Measurements from ENCODE around the gene MICAL3.

- TF ChIP-seq, protein P1, sequence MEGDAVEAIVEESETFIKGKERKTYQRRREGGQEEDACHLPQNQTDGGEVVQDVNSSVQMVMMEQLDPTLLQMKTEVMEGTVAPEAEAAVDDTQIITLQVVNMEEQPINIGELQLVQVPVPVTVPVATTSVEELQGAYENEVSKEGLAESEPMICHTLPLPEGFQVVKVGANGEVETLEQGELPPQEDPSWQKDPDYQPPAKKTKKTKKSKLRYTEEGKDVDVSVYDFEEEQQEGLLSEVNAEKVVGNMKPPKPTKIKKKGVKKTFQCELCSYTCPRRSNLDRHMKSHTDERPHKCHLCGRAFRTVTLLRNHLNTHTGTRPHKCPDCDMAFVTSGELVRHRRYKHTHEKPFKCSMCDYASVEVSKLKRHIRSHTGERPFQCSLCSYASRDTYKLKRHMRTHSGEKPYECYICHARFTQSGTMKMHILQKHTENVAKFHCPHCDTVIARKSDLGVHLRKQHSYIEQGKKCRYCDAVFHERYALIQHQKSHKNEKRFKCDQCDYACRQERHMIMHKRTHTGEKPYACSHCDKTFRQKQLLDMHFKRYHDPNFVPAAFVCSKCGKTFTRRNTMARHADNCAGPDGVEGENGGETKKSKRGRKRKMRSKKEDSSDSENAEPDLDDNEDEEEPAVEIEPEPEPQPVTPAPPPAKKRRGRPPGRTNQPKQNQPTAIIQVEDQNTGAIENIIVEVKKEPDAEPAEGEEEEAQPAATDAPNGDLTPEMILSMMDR (conservative IDR thresholded peaks at IDR 0.05; ENCODE audit: low read depth, low read length) = no peak
- no peak for TF ChIP-seq EZH2 (IDR thresholded peaks at IDR 0.05; ENCODE audit: low read length, unreplicated experiment)
These were observed 61.3 kb downstream of the MICAL3 start for GRCh38 chr22:17963015-17963414.
